Left ventricle myocardium superior (tissue), 1 donor: Measurements from ENCODE around the gene RAD51AP1. TPM values are rescaled to one million over a fixed set of nuclear protein-coding genes. Genes with fewer than 3 reads are reported as not detected.

Experiments used
- ATAC-seq: fragments of 200-7000 bp; cut with Tn5 transposase; one replicate; pipeline ENCODE4 v1.9.1; 2020; ENCODE audit warnings: mild to moderate bottlenecking, moderate library complexity
- DNase-seq: peaks from one replicate; pipeline ENCODE4 v3.0.0-alpha.2; 2020
- intact Hi-C: fragments of 100-400 bp; cut with micrococcal nuclease; formaldehyde crosslinking; loops from one replicate; pipeline ENCODE4 v1.11.0; 2022
- total RNA-seq: library from RNA; stranded (reverse); fragmentation: NEBNext Ultra II Directional; extraction: Animal tissue kit (Norgen Biotek cat#: 25700); gene quantifications from one replicate; pipeline ENCODE4 v1.2.1, GENCODE V29; 2021
- donor health status: DM: no; HTN: yes; CAD: no; lungs with severe emphysema.

RAD51AP1 gene
- total RNA-seq, 1 donor from 2014 or later = 1.2 TPM

- intact Hi-C loops = no loop called here
- ATAC-seq = no peak
- DNase-seq = no peak
Measured at GRCh38 chr12:4539167-4539870, 629 bp downstream of the RAD51AP1 start.

- intact Hi-C loops = no loop called here
- no peak for ATAC-seq
- no peak for DNase-seq
Measured at GRCh38 chr12:4540170-4540569, 1.5 kb downstream of the RAD51AP1 start.

GRCh38 chr12:4540638-4541037, 1.9 kb downstream of the RAD51AP1 start:
- intact Hi-C loops = no loop called here
- DNase-seq (no peak), ATAC-seq (no peak)

- DNase-seq = no peak
- intact Hi-C loops = no loop called here
- no peak for ATAC-seq
Measured at GRCh38 chr12:4545195-4545594, 6.5 kb downstream of the RAD51AP1 start.

- ATAC-seq (no peak), DNase-seq (no peak)
- intact Hi-C loops = no loop called here
Measured at GRCh38 chr12:4552191-4552590, 13.5 kb downstream of the RAD51AP1 start.

- ATAC-seq (no peak), DNase-seq (no peak)
- intact Hi-C loops = no loop called here
Measured at GRCh38 chr12:4553943-4554342, 15.3 kb downstream of the RAD51AP1 start.

- intact Hi-C loops = no loop called here
- DNase-seq (no peak), ATAC-seq (no peak)
Measured at GRCh38 chr12:4555804-4556203, 17.1 kb downstream of the RAD51AP1 start.

GRCh38 chr12:4556735-4557530, 18.2 kb downstream of the RAD51AP1 start:
- ATAC-seq = peak; percentile 64
- DNase-seq = no peak
- intact Hi-C loops = no loop called here

GRCh38 chr12:4557586-4557985, 18.9 kb downstream of the RAD51AP1 start:
- no peak for ATAC-seq
- intact Hi-C loops = no loop called here
- DNase-seq = no peak

- ATAC-seq = no peak
- DNase-seq = no peak
- intact Hi-C loops = no loop called here
Measured at GRCh38 chr12:4558171-4558570, 19.5 kb downstream of the RAD51AP1 start.

GRCh38 chr12:4562034-4562657, 23.5 kb downstream of the RAD51AP1 start, which contains the start of gene DYRK4:
Gene DYRK4, plus strand, starts transcription at chr12:4562208. Its CDS starts 38 bp downstream, at chr12:4562246.
- ATAC-seq (peak; percentile 95), DNase-seq (peak; percentile 90)
- intact Hi-C loops = no loop called here

GRCh38 chr12:4563336-4563735, 24.6 kb downstream of the RAD51AP1 start:
- intact Hi-C loops = no loop called here
- DNase-seq (no peak), ATAC-seq (no peak)

- ATAC-seq (no peak), DNase-seq (no peak)
- intact Hi-C loops = no loop called here
Measured at GRCh38 chr12:4564818-4565217, 26.1 kb downstream of the RAD51AP1 start.

GRCh38 chr12:4566474-4566873, 27.8 kb downstream of the RAD51AP1 start:
- intact Hi-C loops = no loop called here
- DNase-seq (no peak), ATAC-seq (no peak)

- ATAC-seq (peak; percentile 60), DNase-seq (no peak)
- intact Hi-C loops = no loop called here
Measured at GRCh38 chr12:4567073-4567881, 28.6 kb downstream of the RAD51AP1 start.

- DNase-seq (no peak), ATAC-seq (no peak)
- intact Hi-C loops = no loop called here
Measured at GRCh38 chr12:4569261-4569660, 30.6 kb downstream of the RAD51AP1 start.

GRCh38 chr12:4572680-4573079, 34.0 kb downstream of the RAD51AP1 start:
- DNase-seq (no peak), ATAC-seq (no peak)
- intact Hi-C loops = no loop called here

- DNase-seq (no peak), ATAC-seq (peak; percentile 38)
- intact Hi-C loops = no loop called here
Measured at GRCh38 chr12:4579305-4580102, 40.8 kb downstream of the RAD51AP1 start.

GRCh38 chr12:4580281-4580688, 41.6 kb downstream of the RAD51AP1 start:
- ATAC-seq (no peak), DNase-seq (no peak)
- intact Hi-C loops = no loop called here
